Calu3 (cell line): ENCODE measurements around the gene ZNF785. TPM values are rescaled to one million over a fixed set of nuclear protein-coding genes. Genes with fewer than 3 reads are reported as not detected.
"Not testable (repeated sequence)": the region's sequence is repeated elsewhere in the genome, so short reads cannot be mapped to it uniquely, and the experiment has no call there.

Experiments
- BruUV-seq: library from RNA; stranded (reverse); fragments of 400-500 nt; replicated peaks from 2 replicates; lab custom pipeline; 2021; lab: Mats Ljungman, UMichigan
- CTCF ChIA-PET: fragments of 300-600 bp; sonication (Branson Sonifier 250); formaldehyde crosslinking; loops from one replicate; lab custom pipeline; 2022; ENCODE audit warnings: antibody characterized with exemption; lab: Charles Lee
- DNase-seq: peaks from one replicate; pipeline ENCODE4 v3.0.0; 2022
- H3K27ac Mint-ChIP-seq: one replicate; pipeline ENCODE4 v1.8.0; 2022; ENCODE audit warnings: mixed read lengths; ENCODE audit not compliant: unreplicated experiment
- H3K27me3 Mint-ChIP-seq: one replicate; pipeline ENCODE4 v1.8.0; 2022; ENCODE audit warnings: mixed read lengths; ENCODE audit not compliant: unreplicated experiment
- H3K36me3 Mint-ChIP-seq: one replicate; pipeline ENCODE4 v1.8.0; 2022; ENCODE audit warnings: mild to moderate bottlenecking, moderate library complexity, mixed read lengths; ENCODE audit not compliant: insufficient read depth, unreplicated experiment
- H3K4me1 Mint-ChIP-seq: one replicate; pipeline ENCODE4 v1.8.0; 2022; ENCODE audit warnings: mild to moderate bottlenecking, low read depth, mixed read lengths; ENCODE audit not compliant: unreplicated experiment
- H3K4me3 Mint-ChIP-seq: one replicate; pipeline ENCODE4 v1.8.0; 2022; ENCODE audit warnings: mild to moderate bottlenecking, low read depth, moderate library complexity, mixed read lengths; ENCODE audit not compliant: unreplicated experiment
- H3K9me3 Mint-ChIP-seq: one replicate; pipeline ENCODE4 v1.8.0; 2022; ENCODE audit warnings: low read depth, mixed read lengths; ENCODE audit not compliant: unreplicated experiment
- CTCF ChIP-seq: fragments of 200-600 bp; IDR thresholded peaks from one replicate; pipeline ENCODE4 v1.8.0; 2022; ENCODE audit warnings: antibody characterized with exemption; ENCODE audit not compliant: unreplicated experiment
- intact Hi-C: fragments of 100-400 bp; cut with micrococcal nuclease; formaldehyde crosslinking; loops from one replicate; pipeline ENCODE4 v1.10.0; 2022; ENCODE audit not compliant: unreplicated experiment
- total RNA-seq: library from RNA; stranded (reverse); gene quantifications from 2 replicates; pipeline ENCODE4 v1.2.3, GENCODE V29; 2022

The ZNF785 gene
- total RNA-seq, 1 experiment from 2014 or later: 22.2 TPM

- no peak for DNase-seq
- Mint-ChIP-seq H3K4me1 (peaks cover 16% of the 10 kb centered on the region), H3K27ac (no peak overlapping the region), H3K9me3 (no peaks in the 10 kb centered on the region), H3K27me3 (no peaks in the 10 kb centered on the region), H3K36me3 (peaks cover 17% of the 10 kb centered on the region), H3K4me3 (no peak overlapping the region)
- CTCF ChIA-PET: interaction anchor here (0.6 kb wide), 1 partner anchor 467 kb away, joined by 3 read pairs; no protein-coding TSS in a partner anchor
- TF ChIP-seq CTCF: no peak
- no TSS peak for BruUV-seq
- intact Hi-C loops: no loop called here
These were observed 46.2 kb downstream of the ZNF785 start for GRCh38 chr16:30539000-30539964.

GRCh38 chr16:30536391-30537024, 49.0 kb downstream of the ZNF785 start:
- DNase-seq, H3K9me3 Mint-ChIP-seq, intact Hi-C loops, H3K4me3 Mint-ChIP-seq, H3K27me3 Mint-ChIP-seq, BruUV-seq: not testable (repeated sequence)
- CTCF ChIA-PET: interaction anchor here (0.6 to 2.8 kb wide), 2 partner anchors 23 to 106 kb away, joined by 4 to 21 read pairs; partner anchors contain the start of gene DCTPP1
- peaks cover 24% of the 10 kb centered on the region for H3K4me1 Mint-ChIP-seq
- H3K36me3 Mint-ChIP-seq: peaks cover 37% of the 10 kb centered on the region
- H3K27ac Mint-ChIP-seq: peak overlapping the region; percentile 65

GRCh38 chr16:30535777-30536190, 49.7 kb downstream of the ZNF785 start:
- Mint-ChIP-seq H3K4me1 (peaks cover 24% of the 10 kb centered on the region), H3K36me3 (peaks cover 45% of the 10 kb centered on the region), H3K4me3 (peak overlapping the region; percentile 73), H3K27me3 (no peaks in the 10 kb centered on the region), H3K27ac (peak overlapping the region; percentile 65), H3K9me3 (no peaks in the 10 kb centered on the region)
- no TSS peak for BruUV-seq
- CTCF ChIA-PET: interaction anchor here (0.7 to 2.8 kb wide), 9 partner anchors 9 to 118 kb away, joined by 3 to 21 read pairs (median 3); partner anchors contain the start of genes DCTPP1 and ZNF689
- peak; percentile 45 for DNase-seq
- TF ChIP-seq CTCF: no peak
- intact Hi-C loops: loop anchor here (2.0 kb wide), 1 partner anchor 105 kb away; the partner anchor contains the start of gene DCTPP1

GRCh38 chr16:30535106-30535776, 50.3 kb downstream of the ZNF785 start:
- BruUV-seq: TSS peak; percentile 91
- TF ChIP-seq CTCF: no peak
- no peak for DNase-seq
- CTCF ChIA-PET: interaction anchor here (0.6 to 2.8 kb wide), 10 partner anchors 8 to 117 kb away, joined by 3 to 21 read pairs (median 4); partner anchors contain the start of genes DCTPP1 and ZNF689
- H3K4me3 Mint-ChIP-seq: peak overlapping the region; percentile 73
- H3K36me3 Mint-ChIP-seq: peaks cover 45% of the 10 kb centered on the region
- no peaks in the 10 kb centered on the region for H3K9me3 Mint-ChIP-seq
- H3K27ac Mint-ChIP-seq: peak overlapping the region; percentile 65
- peaks cover 24% of the 10 kb centered on the region for H3K4me1 Mint-ChIP-seq
- intact Hi-C loops: loop anchor here (2.0 kb wide), 1 partner anchor 104 kb away; the partner anchor contains the start of gene DCTPP1
- no peaks in the 10 kb centered on the region for H3K27me3 Mint-ChIP-seq
